Measurements from ENCODE around the gene OR2V2.
"Not testable (repeated sequence)": the region's sequence is repeated elsewhere in the genome, so short reads cannot be mapped to it uniquely, and the experiment has no call there.

DNA sequence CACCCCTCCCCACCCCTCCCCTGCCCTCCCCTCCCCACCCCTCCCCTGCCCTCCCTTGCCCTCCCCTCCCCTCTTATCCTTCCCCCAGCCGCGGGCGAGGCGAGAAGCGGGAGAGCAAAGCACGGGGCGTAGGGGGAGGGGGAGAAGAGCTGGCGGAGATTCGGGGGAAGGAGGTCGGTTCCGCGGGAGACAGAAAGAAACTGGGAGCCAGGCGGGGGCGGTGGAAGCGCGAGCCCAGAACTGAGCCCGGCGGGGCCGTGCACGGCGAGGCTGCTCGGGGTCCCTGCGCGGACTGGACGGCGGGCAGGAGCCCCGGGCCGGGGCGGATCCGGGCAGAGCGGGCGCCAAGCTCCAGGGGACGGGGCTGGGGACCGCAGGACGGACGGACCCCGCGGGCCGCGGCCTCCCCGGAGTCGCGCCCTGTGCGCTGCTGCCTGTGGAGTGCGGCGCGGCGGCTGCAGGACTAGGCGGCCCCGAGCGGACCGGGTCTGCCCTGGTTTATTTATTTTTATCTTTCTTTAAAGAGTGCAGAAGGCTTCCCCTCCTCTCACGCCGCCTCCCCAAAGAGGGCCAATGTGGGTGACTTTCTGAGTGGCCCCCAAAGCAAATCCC, 46.2 kb upstream of the OR2V2 start:
- TF ChIP-seq, protein P1, sequence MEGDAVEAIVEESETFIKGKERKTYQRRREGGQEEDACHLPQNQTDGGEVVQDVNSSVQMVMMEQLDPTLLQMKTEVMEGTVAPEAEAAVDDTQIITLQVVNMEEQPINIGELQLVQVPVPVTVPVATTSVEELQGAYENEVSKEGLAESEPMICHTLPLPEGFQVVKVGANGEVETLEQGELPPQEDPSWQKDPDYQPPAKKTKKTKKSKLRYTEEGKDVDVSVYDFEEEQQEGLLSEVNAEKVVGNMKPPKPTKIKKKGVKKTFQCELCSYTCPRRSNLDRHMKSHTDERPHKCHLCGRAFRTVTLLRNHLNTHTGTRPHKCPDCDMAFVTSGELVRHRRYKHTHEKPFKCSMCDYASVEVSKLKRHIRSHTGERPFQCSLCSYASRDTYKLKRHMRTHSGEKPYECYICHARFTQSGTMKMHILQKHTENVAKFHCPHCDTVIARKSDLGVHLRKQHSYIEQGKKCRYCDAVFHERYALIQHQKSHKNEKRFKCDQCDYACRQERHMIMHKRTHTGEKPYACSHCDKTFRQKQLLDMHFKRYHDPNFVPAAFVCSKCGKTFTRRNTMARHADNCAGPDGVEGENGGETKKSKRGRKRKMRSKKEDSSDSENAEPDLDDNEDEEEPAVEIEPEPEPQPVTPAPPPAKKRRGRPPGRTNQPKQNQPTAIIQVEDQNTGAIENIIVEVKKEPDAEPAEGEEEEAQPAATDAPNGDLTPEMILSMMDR (IDR thresholded peaks at IDR 0.05) = not testable (repeated sequence)
- not testable (repeated sequence) for TF ChIP-seq POLR2A (IDR thresholded peaks at IDR 0.05)
